GM12878 (cell line): ENCODE measurements around the gene KCNC1.

Source experiments
- CTCF ChIP-seq, 3 experiments: IDR thresholded peaks in 2 of 3; conservative IDR thresholded peaks in 1 of 3; 2 replicates each; pipeline ENCODE4 v1.5.1; 2011; ENCODE audit warnings: low read depth in 3 of 3, low read length in 3 of 3, mild to moderate bottlenecking in 3 of 3, control low read depth in 2 of 3, moderate library complexity in 2 of 3, inconsistent platforms in 1 of 3, mixed read lengths in 1 of 3; ENCODE audit not compliant: control insufficient read depth in 2 of 3, insufficient read depth in 1 of 3; ENCODE audit errors: extremely low read depth in 1 of 3
- ELK1 ChIP-seq: IDR thresholded peaks from 2 replicates; pipeline ENCODE4 v1.6.1; 2012; ENCODE audit warnings: low read depth, low read length, improper control_type of control experiment
- EZH2 ChIP-seq: IDR thresholded peaks from 2 replicates; pipeline ENCODE4 v1.6.1; 2012; ENCODE audit warnings: low read depth, mild to moderate bottlenecking, control low read depth, inconsistent platforms, low read length, borderline replicate concordance; ENCODE audit not compliant: control insufficient read depth
- FOS ChIP-seq: IDR thresholded peaks from 3 replicates; pipeline ENCODE4 v1.6.1; 2011; ENCODE audit warnings: borderline replicate concordance; ENCODE audit not compliant: insufficient read length; ENCODE audit errors: extremely low read depth
- HCFC1 ChIP-seq: fragments of 150-350 bp; IDR thresholded peaks from 2 replicates; pipeline ENCODE4 v1.6.1; 2014; ENCODE audit warnings: low read length
- MLLT1 ChIP-seq: fragments of 450-650 bp; IDR thresholded peaks from 2 replicates; pipeline ENCODE4 v1.6.1; 2016; ENCODE audit warnings: mild to moderate bottlenecking
- MYC ChIP-seq: IDR thresholded peaks from 2 replicates; pipeline ENCODE4 v1.6.1; 2011; ENCODE audit warnings: mild to moderate bottlenecking, low read length, moderate library complexity, inconsistent platforms; ENCODE audit not compliant: insufficient read depth, insufficient replicate concordance, insufficient read length, severe bottlenecking
- POLR2A ChIP-seq: IDR thresholded peaks from 2 replicates; pipeline ENCODE4 v1.6.1; 2011; ENCODE audit warnings: low read depth, mild to moderate bottlenecking, low read length
- POLR2AphosphoS5 ChIP-seq: IDR thresholded peaks from 2 replicates; pipeline ENCODE4 v1.6.1; 2011; ENCODE audit warnings: mild to moderate bottlenecking, low read length, inconsistent platforms
- RAD21 ChIP-seq: IDR thresholded peaks from 2 replicates; pipeline ENCODE4 v1.6.1; 2011; ENCODE audit warnings: mild to moderate bottlenecking, low read depth, low read length, moderate library complexity; ENCODE audit not compliant: insufficient read depth
- SMC3 ChIP-seq: IDR thresholded peaks from 2 replicates; pipeline ENCODE4 v1.6.1; 2011; ENCODE audit warnings: low read length, improper control_type of control experiment, borderline replicate concordance
- SP1 ChIP-seq: IDR thresholded peaks from one replicate; pipeline ENCODE4 v1.6.1; 2011; ENCODE audit warnings: low read depth, low read length
- ZNF274 ChIP-seq: IDR thresholded peaks from one replicate; pipeline ENCODE4 v1.8.0; 2011; ENCODE audit not compliant: insufficient read length, insufficient read depth

GRCh38 chr11:17767914-17768313 is 33.3 kb downstream of the KCNC1 start:
- TF ChIP-seq EZH2 = no peak
- no peak for TF ChIP-seq HCFC1
- TF ChIP-seq SMC3 = no peak
- no peak for TF ChIP-seq MLLT1
- TF ChIP-seq RAD21 = no peak
- no peak for TF ChIP-seq CTCF (IDR thresholded peaks at IDR 0.05 in 2 of 3, conservative IDR thresholded peaks at IDR 0.05 in 1 of 3; ENCODE audit: control insufficient read depth in 2 of 3, extremely low read depth in 1 of 3, insufficient read depth in 1 of 3, low read depth in 3 of 3, low read length in 3 of 3)
- TF ChIP-seq ZNF274 = no peak
- TF ChIP-seq POLR2A = no peak
- no peak for TF ChIP-seq ELK1
- no peak for TF ChIP-seq FOS
- TF ChIP-seq POLR2AphosphoS5 = no peak
- TF ChIP-seq SP1 = no peak
- no peak for TF ChIP-seq MYC
